HG03095 (cell line): ENCODE data around the gene KLHDC9.

ENCODE experiments used
- ATAC-seq: cut with Tn5 transposase; IDR thresholded peaks from one replicate; pipeline ENCODE4 v1.9.1; 2021; ENCODE audit warnings: moderate library complexity; ENCODE audit not compliant: unreplicated experiment

The KLHDC9 gene

GRCh38 chr1:161130266-161130665 lies 32.1 kb downstream of the KLHDC9 start:
- no peak for ATAC-seq

DNA sequence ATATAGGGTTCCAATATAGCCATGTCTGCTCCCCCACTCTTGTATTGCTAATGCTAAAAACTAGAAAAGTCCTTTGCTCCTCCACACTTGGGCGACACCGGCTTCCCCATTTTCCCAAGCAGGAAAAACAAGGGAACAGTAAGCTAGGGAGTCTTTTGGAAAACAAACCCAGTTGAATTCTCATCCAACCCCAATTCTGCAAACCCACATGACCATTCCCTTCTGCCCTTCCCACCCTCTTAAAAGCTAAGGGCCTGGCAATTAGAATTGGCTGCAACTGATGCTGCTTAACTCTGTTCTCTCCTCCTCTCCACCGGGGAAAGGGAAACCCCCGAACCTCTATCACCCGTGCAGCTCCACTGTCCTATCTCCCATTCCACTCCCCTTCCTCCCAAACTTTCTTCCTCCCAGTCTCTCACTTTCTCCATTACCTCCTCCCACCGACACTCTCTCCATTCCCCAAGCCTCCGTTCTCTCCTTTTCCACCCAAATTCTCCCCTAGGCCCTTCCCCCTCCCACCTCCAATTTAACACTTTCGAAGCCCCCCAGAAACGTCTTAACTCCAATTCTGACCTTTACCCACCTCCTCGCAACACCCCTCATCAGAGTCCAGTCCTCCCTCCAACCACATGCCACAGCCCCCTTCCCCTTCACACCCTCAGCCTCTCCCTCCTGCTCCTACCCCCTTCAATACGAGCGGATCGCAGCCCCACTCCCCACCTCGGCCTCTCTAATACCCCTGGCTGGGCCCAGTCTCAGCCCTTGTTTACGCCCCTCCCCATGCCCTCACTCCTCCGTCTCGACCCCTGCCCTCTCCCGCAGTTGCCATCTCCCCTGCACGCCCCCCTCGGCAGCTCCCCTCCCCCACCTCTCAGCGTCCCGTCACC lies 33.6 kb downstream of the KLHDC9 start:
- ATAC-seq, result no peak

GRCh38 chr1:161132410-161133219 lies 34.5 kb downstream of the KLHDC9 start, which contains the start of gene DEDD:
TSS of gene DEDD (minus strand) at chr1:161132667. CDS start at chr1:161124462, 8,205 bp downstream.
- ATAC-seq, result peak; percentile 96

DNA sequence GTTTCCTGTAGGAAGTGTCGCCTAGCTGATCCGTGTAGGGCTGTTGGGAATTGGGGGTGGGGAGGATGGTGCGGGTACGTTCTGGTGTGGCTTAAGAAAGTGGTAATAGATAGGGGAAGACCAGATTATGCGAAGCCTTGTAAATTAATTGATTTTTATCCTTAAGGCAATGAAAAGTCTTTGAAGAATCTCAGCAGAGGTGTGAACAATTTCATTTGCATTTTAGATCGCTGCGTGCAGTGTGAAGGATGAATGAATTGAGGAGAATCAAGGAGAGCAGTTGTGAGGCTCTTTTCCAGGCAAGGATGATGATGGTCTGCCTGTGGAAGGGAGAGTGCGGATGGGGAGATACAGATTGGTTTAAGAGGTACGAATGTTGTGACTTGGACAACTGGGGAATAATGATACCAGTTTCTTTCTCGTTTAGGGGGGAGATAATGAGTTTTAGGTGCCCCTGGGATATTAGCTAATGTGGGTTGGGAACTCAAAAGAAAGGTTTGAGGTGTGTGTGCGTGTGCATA lies 35.1 kb downstream of the KLHDC9 start:
- peak; percentile 10 for ATAC-seq

GRCh38 chr1:161137881-161138280 lies 39.7 kb downstream of the KLHDC9 start:
- no peak for ATAC-seq

DNA sequence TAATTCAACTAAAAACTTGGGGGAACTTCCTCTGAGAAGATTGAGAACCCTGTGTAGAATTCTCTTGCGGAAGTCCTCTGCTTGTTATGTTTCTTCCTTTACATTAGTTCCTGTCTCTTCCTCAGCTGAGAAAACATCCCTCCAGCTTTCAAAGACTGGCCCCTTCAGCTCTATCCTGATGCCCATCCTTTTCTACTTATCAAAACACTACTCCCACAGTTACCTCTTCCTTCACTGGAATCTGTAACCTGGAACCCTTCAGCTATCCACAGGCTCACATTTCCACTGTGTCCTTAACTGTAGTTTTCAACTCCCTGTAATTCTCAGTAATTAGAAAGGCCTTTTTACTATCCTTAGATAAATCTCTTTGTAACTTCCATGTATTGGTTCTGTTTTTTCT lies 40.3 kb downstream of the KLHDC9 start:
- no peak for ATAC-seq

DNA sequence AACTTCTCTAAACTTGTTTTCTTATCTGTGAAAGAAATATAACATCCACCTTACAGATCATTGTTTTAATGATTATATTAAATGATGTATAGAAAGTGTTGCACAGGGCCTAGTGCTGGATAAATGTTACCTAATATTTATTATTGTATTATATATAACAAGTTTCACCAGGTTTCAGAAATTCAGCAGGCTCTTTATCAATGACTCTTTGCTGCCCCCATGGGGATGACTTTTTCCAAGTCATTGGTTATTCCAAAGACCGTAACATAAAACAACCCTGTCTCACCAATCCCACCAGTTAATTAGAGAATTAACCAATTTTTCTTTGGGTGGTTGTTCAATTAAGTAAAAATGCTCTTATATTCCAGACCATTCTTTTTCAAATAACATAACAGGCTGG lies 41.6 kb downstream of the KLHDC9 start:
- no peak for ATAC-seq

DNA sequence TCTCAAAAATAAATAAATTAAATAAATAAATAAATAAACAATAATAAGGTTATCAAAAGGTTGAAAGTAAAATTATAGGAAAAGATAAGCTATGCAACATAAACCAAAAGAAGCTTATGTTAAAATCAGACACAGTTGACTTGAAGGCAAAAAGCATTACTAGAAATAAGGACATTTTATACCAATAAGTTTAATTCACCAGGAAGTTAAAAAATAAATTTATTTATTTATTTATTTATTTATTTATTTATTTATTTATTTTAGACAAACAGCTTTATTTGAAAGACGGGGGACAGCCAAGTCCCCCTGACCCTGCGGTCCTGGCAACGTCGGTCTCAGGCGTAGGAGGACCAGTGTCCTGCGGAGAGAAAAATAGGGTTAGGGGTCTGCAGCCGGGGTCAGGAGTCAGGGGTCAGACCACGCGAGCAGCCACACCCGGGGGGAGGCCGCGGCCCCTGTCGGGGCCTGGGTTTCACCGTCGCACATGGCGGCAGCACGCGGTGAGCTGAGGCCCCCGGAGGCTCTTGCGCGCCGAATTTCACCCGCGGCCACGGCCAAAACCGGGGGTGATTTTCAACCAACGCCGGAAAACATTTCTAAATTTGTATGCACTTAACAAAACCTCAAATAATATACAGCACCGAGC lies 42.7 kb downstream of the KLHDC9 start:
- ATAC-seq, result no peak

DNA sequence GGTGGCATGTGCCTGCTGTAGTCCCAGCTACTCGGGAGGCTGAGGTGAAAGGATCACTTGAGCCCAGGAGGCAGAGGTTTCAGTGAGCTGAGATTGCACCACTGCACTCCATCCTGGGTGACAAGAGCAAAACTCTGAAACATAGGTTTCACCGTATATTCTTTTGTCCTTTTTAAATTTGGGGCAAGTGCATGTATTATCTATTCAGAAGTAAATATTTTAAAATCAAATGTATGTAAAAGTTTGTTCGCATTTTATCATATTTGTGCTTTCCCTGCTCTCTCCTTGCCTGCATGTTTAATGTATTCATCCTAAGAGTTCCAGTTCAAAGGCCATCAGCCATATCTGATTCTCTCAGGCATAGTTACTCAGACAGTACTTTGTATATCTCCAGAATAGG lies 47.7 kb downstream of the KLHDC9 start:
- no peak for ATAC-seq
